NCI-H2227 (cell line): Measurements from ENCODE around the gene LMNB1.
"Not testable (repeated sequence)": the region's sequence is repeated elsewhere in the genome, so short reads cannot be mapped to it uniquely, and the experiment has no call there.

Experiments used
- DNase-seq: peaks from one replicate; lab custom pipeline; 2025; ENCODE audit not compliant: unreplicated experiment; lab: John Stamatoyannopoulos, UW

Gene LMNB1

DNA sequence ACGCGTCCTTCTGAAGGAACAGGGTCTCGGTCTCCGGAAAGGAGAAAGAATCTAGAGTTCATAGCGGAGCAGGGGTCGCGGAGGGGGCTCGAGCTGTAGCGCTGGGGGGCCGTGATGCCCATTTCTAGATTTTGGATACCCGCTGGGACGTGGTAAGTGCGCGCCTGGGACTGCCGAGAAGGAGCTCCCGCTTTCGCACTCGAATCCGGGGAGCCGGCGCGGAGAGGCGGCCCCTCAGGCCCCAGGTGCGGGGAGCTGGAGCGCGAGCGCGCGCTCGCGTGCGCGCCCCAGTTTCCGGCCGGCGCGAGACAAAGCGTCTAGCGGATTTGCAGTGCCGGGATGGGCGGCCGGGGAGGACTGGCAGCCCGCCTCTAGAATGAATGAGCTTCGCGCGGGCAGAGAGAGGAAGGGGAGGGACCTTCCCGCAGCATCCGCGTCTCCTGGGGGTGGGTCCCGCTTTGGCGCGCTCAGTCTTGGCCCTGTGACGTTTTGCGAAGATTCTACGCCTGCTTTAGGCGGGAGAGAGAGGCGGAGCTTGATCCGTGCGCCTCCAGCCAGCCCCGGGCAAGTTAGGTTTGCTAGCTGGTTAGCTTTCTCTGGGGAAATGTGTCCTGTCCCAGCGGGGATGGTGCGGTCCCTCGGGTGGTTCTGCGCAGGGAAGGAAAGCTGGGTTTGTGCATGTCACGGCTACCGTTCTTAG, 1.2 kb downstream of the LMNB1 start:
- DNase-seq = peak; percentile 94

DNA sequence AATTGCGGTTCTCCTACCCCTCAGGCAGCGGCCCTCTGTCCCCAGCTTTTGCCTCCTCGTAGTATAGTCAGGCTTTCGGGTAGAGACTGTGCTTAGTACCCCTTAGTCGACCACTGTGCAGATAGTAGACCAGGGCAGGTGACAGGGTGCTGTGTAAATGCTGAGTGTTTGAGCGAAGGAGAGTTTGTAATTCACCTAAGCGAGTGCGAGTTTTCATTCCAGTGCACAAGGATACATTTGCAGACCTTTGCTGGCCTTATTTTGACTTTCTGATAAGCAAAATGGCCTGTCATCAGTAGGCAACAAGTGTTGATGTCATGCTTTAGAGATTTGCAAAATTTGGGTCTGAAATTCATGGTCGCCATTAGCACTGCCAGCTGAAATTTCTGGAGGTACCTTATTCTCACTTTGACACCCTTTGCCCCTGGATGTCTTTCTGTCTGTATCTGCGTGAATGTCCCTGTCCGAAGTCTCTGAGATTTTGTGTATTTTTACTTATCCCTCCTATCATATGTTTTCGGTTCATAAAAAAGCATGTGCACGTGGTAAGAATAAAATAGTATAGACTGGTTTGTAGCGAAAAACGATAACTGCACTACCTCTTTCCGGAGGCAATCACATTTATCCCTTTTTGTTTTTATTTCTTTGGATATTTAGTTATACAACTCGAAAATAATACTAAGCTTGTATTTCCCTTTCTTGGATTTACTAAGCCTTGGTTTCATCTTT, 1.9 kb downstream of the LMNB1 start:
- DNase-seq = peak; percentile 20

DNA sequence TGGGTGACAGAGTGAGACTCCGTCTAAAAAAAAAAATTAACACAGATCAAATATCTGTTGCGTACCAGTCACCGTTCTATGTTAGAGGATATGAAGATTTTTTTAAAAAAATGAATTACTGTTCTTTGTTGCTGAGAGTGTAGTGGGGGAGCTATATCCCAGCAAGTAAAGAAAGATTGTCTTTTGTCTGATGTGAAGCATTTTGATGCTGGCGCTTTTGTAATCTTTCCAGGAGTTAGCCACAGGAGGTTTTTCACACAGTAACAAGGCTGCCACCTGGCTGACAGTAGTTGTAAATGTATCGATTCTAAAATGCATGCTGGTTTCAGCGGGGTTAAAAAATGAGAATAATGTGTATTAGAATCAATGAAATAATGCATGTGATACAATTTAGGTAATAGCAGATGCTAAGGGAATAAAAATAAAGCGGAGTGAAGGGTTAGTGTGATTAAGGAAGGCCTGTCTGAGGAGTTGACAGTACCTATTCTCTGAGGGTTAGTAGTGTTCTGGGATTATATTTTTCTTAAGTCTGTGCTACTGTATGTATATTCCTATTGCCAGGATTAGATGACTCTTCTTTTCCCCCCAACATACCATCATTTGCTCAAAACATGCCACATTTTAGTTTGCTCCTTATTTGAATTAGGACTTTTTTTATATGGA, 3.4 kb downstream of the LMNB1 start:
- peak; percentile 60 for DNase-seq

DNA sequence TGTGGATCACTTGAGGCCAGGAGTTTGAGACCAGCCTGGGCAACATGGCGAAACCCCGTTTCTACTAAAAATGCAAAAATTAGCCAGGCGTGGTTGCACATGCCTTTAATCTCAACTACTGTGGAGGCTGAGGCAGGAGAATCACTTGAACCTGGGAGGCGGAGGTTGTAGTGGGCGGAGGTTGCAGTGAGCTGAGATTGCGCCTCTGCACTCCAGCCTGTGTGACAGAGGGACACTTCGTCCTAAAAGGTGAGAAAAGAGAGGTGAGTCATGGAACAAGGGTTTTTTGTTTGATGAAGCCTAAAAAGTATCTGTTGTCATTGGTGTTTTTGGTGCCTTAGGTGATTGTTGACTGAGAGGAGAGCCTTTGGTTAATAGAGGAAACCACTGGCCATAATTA, 11.5 kb downstream of the LMNB1 start:
- DNase-seq = not testable (repeated sequence)

DNA sequence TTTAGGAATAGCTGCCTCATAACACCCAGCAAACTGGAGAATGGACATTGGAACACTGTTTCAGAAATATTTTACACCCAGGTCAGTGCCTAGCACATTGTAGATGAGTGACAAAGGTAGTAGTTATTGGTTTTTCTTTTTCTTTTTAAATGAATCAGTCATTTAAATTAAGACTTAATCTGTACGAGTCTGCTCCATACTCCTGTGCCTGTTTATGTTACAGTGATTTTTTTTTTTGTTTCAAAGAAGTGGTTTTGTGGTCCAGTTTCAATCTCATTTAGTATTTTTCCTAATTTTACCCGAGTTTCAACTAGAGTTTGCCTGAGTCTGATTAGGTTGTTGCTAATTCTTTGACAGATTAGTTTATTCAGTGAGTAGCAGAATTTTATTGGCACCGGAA, 16.2 kb downstream of the LMNB1 start:
- no peak for DNase-seq

DNA sequence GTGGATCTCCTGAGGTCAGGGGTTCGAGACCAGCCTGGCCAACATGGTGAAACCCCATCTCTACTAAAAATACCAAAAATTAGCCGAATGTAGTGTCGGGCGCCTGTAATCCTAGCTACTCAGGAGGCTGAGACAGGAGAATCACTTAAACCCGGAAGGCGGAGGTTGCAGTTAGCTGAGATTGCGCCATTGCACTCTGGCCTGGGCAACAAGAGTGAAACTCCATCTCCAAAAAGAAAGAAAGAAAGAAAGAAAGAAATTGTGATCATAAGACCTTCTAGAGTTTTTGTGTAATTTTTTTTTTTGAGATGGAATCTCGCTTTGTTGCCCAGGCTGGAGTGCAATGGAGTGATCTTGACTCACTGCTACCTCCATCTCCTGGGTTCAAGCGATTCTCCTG, 16.7 kb downstream of the LMNB1 start:
- not testable (repeated sequence) for DNase-seq

DNA sequence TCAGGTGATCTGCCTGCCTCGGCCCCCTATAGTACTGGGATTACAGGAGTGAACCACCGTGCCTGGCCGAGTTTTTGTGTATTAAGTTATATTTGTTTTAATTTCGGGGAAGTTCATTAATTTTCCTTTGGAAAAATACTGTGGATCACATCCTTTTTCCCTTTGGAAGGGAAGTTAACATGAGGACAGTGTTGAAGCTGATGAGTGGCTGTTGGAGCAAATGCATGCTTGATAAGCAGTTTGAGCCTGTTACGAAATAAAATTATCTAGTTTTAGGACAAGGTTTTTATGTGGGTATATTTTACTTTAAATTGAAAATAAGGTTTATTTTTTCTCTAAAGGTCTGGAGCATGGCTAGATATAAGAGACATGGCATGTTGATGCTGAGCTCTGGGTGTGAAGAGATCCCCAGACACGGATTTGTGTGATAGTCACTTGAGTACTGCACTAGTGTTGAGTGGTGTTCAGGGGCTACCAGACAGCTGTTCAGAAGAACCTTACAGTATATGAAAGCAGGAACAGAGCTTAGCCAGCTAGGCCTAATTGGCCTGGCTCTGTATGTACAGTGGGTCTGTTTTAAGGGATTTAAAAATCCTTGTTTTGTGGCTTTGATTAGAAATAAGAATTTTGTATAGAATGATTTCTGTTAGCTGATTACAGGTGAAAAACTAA, 17.4 kb downstream of the LMNB1 start:
- DNase-seq = no peak

DNA sequence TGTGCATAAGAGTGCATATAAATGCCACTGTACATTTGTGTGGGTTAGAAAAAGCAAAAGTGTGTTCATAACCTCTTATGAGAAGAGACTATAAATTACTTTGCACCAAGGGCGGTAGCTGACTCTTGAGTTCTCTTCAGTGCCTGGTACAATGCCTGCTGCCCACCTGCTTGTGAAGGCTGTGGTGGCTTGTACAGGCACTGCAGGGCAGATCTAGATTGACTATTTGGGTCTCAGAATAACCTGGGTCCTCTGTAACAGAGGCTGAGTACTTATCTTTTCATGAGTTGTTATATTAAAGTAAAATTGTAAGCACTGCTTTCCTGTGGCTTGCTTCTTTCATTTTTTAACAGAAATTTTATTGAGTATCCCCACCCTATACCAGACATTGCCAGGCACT, 22.8 kb downstream of the LMNB1 start:
- no peak for DNase-seq

DNA sequence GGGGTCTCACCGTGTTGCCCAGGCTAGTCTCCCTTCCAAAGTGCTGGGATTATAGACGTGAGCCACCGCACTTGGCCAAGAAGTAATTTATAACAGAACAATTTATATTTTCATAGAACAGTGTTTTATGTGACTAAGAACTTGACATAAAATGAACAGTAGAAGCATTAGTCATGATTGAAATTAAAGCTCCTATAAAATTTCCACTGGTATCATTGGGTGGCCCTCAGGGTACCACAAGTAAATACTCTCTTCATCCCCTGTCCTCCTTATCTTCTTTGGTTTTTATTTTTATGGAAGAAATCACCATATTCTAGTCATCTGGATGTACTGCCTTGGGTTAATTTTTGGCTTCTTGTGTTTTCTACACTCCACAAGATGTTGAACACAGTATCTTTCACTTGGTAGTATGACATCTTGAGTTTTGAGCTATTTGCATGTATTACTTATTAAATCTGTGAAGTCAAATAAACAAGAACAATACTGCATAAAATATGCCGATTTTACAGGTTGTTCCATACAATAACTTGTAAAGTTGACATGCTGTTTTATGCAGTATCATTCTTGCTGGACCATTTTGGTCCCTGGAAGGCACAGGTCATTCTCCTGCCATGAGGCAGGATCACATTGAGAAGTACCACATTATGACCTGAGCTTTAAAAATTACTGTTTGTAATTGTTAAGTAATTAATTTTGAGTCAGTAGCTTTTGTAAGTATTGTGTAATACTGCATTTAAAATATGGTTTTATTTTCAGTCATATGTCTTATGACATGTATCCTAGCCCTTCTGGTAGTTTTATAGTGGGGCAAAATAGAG, 24.4 kb downstream of the LMNB1 start:
- DNase-seq = no peak

DNA sequence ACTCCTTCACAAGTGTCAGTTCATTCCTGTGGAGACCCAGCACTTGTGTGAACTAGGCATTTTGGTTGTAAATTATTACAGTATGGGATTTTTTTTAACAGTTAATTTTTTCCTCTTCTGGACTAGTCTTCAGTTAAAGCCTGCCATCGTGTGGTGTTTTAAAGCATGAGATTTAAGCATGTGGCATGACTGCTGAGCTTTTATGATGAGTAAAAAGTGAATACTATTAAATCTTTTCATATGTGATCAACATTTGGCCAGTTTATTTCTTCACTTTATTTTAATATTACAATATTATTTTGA, 25.0 kb downstream of the LMNB1 start:
- DNase-seq = peak; percentile 23

DNA sequence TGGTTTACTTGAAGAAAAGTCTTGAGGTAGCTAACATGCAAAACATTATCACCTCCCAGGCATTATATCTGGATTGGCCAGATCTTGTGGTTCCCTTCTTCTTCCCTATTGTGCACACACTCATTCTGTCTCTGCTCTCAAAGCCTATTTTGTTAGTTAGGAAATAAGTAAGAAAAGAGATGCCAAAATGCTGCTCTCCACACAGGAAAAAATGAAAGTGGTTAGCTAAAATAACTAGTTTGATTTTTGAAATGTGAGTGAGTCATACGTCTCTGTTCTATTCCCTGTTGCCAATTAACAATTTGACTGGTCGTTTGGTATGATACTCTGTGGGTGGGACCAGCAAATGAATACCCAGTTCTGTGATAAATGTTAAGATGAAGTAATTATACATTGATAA, 28.1 kb downstream of the LMNB1 start:
- no peak for DNase-seq

DNA sequence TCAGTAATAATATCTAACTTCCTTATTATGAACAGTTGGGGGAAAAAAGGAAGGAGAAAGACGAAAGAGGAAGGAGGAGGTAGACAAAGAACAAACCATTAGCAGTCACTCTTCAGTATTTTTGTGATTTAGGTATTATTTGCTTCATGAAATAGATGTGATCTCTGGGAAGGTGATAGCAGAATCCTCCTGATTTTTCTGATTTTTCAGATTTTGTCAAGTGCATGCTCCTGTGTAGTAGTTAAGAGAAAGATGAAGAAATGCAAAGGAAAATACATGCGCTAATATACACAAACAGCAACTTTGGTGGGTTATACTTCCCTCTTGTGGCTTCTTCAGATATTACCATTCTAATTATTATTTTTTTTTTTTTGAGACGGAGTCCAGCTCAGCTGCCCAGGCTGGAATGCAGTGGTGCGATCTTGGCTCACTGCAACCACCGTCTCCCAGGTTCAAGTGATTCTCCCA, 31.6 kb downstream of the LMNB1 start:
- DNase-seq = peak; percentile 26

DNA sequence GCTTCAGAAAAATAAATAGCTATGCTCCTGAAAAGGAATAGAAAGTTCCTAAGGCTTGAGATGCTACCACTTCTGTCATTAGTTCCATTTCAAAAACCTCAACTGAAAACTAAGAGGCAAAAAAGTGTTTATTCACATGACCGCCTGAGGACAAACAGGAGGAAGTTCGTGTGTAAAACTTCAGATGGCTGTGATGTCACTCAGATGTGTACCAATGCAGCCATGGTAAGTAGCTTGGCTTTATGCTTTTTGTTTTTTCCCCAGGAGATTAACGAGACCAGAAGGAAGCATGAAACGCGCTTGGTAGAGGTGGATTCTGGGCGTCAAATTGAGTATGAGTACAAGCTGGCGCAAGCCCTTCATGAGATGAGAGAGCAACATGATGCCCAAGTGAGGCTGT, 33.0 kb downstream of the LMNB1 start:
- no peak for DNase-seq

DNA sequence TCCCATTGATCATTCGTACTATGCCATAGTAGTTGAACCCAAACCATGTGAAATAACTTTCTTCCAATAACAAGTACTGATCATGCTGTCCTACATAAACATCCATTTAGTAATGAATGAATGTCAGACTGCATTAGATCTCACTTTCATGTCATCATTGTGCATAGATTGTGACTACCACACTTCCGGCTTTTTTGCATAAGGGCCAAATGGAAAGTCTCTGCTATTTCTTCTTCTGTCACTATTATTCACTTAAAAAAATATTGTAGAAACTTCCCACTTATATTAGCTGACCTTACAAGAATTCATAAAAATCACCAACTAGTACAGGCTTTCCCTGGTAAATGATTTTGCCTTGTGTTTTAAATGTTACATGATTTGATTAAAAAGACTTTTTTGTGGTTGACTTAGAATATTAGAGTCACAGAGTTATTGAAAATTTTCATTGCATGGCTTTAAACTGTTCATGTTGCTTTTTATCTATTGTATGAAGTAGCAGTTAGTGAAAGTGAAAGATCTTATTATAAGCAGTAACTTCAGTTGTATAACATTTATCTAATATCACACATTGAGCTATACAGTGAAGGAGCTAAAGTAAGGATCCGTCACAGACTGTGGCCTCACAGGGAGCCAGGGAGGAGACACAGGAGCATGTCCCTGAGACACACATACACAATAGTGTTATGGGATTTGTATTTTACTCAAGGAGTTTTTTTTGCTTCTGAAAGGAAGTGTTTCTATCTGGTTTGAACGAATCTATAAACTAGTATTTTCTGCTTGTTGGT, 33.9 kb downstream of the LMNB1 start:
- DNase-seq = no peak

DNA sequence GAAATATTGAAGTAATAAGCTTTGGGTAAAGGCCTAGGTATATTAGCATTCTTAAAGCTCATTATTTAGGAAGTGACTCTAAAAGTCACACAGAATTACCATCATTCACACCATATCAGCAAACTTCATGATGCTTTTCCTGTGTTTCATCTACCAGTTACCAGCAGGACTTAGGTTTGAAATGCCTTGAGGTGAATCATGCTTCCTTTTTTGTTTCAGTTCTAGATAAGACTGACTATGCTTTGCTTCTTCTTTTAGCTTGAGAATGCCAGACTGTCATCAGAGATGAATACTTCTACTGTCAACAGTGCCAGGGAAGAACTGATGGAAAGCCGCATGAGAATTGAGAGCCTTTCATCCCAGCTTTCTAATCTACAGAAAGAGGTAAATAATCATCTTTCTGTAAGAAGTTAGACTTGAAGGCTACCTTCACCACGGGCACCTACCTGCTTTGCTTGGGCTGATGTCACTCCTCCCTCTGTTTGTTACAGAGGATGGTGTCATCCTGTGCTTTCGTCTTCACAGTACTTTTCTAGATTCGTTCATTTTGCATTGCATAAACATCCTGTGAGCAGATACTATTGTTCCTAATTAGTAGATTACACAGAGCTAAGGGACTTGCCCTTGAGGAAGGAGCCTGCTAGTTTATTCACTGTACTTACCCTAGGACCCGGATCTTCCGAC, 34.7 kb downstream of the LMNB1 start:
- DNase-seq = no peak

DNA sequence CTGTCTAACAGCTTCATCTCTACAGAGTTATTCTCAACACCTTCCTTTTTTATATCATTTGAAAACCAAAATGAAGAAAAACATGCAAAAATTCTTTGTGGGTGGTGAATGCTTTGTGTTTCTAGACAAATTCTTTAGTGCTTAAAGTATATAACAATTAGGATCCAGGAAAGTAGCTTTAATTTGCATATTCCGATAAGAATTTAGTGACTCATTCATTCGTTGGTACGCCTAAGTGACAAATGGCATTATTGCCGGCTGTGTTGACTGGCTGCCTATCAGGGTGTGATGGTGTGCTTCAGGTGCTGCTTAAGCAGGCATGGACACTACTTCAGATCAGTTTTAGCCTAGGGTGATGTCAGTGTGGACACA, 35.2 kb downstream of the LMNB1 start:
- DNase-seq = no peak

DNA sequence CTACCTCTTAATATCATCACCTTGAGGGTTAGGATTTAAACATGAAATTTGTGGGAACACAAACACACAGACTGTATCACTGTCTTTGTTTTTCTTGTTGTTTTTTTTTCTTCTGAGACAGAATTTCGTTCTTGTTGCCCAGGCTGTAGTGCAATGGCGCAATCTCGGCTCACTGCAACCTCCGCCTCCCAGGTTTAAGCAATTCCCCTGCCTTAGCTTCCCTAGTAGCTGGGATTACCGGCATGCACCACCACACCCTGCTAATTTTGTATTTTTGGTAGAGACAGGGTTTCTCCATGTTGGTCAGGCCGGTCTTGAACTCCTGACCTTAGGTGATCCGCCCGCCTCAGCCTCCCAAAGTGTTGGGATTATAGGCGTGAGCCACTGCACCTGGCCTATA, 36.9 kb downstream of the LMNB1 start:
- DNase-seq = not testable (repeated sequence)

DNA sequence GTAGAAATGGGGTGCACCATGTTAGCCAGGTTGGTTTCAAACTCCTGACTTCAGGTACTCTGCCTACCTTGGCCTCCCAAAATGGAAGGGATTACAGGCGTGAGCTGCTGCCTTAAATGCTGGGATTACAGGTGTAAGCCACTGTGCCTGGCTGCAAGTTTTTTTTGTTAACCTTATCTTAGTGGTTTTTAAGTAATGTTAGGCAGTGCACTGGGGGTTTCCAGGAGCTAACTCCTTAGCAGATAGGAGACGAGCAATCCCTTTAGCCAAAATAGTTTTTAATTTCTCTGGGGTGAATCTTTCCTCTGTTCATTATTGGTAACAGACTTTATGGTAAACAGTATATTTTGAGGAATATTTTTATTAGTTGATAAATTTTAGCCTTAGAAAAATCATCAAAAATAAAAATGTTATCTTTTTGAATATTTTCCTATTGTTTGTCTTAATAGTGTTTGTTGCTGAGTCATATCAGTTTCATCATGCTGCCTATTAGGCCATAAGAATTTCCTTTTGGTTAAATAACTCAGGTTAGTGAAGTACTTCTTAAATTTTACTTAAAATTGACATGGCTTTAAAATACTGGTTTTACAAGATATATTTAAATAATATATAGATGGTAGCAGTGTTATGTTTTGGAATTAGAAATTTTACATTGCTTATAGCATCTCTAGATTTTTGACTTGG, 37.9 kb downstream of the LMNB1 start:
- DNase-seq = no peak

DNA sequence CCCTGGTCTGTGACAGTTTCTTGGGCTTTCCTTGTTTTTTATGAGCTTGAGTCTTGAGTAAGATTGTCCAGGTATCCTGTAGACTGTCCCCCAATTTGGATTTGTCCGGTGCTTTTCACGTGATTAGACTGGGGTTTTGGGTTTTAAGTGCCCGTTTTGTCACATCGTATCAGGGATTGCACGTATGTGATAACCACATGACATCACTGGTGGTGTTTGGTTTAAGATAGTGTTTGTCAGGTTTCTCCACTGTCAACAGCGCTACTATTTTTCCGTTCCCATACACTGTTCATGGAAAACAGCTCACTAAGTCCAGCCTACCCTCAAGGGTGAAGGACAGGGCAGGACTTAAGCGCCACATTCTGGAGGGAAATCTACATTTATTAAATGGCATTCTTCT, 39.7 kb downstream of the LMNB1 start:
- DNase-seq = no peak
